SK-N-SH (cell line): Measurements from ENCODE around the gene TPST2.

Experiments
- CTCF ChIP-seq: fragments of 200-600 bp; sonication (generic); IDR thresholded peaks from 2 replicates; pipeline ENCODE4 v1.6.1; 2017; ENCODE audit warnings: antibody characterized with exemption, mild to moderate bottlenecking, moderate library complexity
- EP300 ChIP-seq, 2 experiments: IDR thresholded peaks; 2 replicates each; pipeline versions ENCODE4 v1.4.0 to v1.6.1; 2012; ENCODE audit warnings: borderline replicate concordance in 1 of 2, low read depth in 1 of 2, low read length in 1 of 2
- EZH2phosphoT487 ChIP-seq: fragments of 200-600 bp; sonication (generic); IDR thresholded peaks from 2 replicates; pipeline ENCODE4 v1.6.1; 2017; ENCODE audit warnings: low read depth, mixed run types, mild to moderate bottlenecking, antibody characterized with exemption, moderate library complexity, borderline replicate concordance
- JUND ChIP-seq: IDR thresholded peaks from 2 replicates; pipeline ENCODE4 v1.4.0; 2012
- MAX ChIP-seq: IDR thresholded peaks from 2 replicates; pipeline ENCODE4 v1.4.0; 2012; ENCODE audit warnings: low read depth
- POLR2AphosphoS5 ChIP-seq: IDR thresholded peaks from 2 replicates; pipeline ENCODE4 v1.6.1; 2012; ENCODE audit warnings: low read depth, low read length
- REST ChIP-seq: IDR thresholded peaks from 2 replicates; pipeline ENCODE4 v1.6.1; 2012; ENCODE audit warnings: mild to moderate bottlenecking, low read depth, low read length, moderate library complexity
- TAF1 ChIP-seq: IDR thresholded peaks from 2 replicates; pipeline ENCODE4 v1.6.1; 2012; ENCODE audit warnings: low read depth, mild to moderate bottlenecking, low read length, moderate library complexity, borderline replicate concordance
- TCF12 ChIP-seq: IDR thresholded peaks from 2 replicates; pipeline ENCODE4 v1.4.0; 2012
- USF1 ChIP-seq: IDR thresholded peaks from 2 replicates; pipeline ENCODE4 v1.4.0; 2012; ENCODE audit warnings: low read depth, borderline replicate concordance

- no peak for TF ChIP-seq CTCF
- TF ChIP-seq TCF12 = no peak
- TF ChIP-seq EZH2phosphoT487 = no peak
- TF ChIP-seq REST = no peak
- no peak for TF ChIP-seq EP300 (IDR thresholded peaks at IDR 0.05; ENCODE audit: borderline replicate concordance in 1 of 2, low read depth in 1 of 2, low read length in 1 of 2)
- no peak for TF ChIP-seq MAX
- no peak for TF ChIP-seq USF1
- TF ChIP-seq POLR2AphosphoS5 = no peak
- TF ChIP-seq JUND = no peak
- TF ChIP-seq TAF1 = no peak
Measured at GRCh38 chr22:26579331-26579886, 10.5 kb downstream of the TPST2 start.
